GM12878 (cell line): ENCODE results near the gene PKHD1. TPM values are rescaled to one million over a fixed set of nuclear protein-coding genes. Genes with fewer than 3 reads are reported as not detected.

ENCODE experiments used
- ATAC-seq: fragments of 200-7000 bp; cut with Tn5 transposase; 3 replicates; pipeline ENCODE4 v1.9.1; 2020; ENCODE audit warnings: mild to moderate bottlenecking, moderate library complexity
- BruUV-seq: library from RNA; stranded (reverse); fragments of 400-500 nt; replicated peaks from 2 replicates; lab custom pipeline; 2021; lab: Mats Ljungman, UMichigan
- CTCF ChIA-PET: fragments of 300-600 bp; sonication (Branson Sonifier 250); formaldehyde crosslinking; extraction: SDS; loops from one replicate; lab custom pipeline; 2021; ENCODE audit warnings: inconsistent platforms; lab: Yijun Ruan, JAX
- POLR2A ChIA-PET: fragments of 350-600 bp; formaldehyde crosslinking; extraction: SDS; loops from one replicate; lab custom pipeline; 2021; ENCODE audit warnings: inconsistent platforms; lab: Charles Lee
- RAD21 ChIA-PET: fragments of 300-600 bp; sonication (Branson Sonifier 250); formaldehyde crosslinking; loops from one replicate; lab custom pipeline; 2023; ENCODE audit warnings: antibody characterized with exemption; ENCODE audit not compliant: unreplicated experiment; lab: Charles Lee
- SMC1A ChIA-PET: fragments of 300-600 bp; sonication (Branson Sonifier 250); formaldehyde crosslinking; loops from one replicate; lab custom pipeline; 2023; ENCODE audit not compliant: unreplicated experiment, uncharacterized antibody; lab: Charles Lee
- DNase-seq: peaks from one replicate; pipeline ENCODE4 v3.0.0-alpha.2; 2011; ENCODE audit warnings: low read depth, low spot score
- FAIRE-seq: peaks from 3 replicates; lab custom pipeline; 2011; peaks lifted over from hg19 to GRCh38; lab: Jason Lieb, UNC
- H2AFZ ChIP-seq: 2 replicates; pipeline ENCODE4 v1.6.0; 2011; ENCODE audit warnings: low read depth, low read length, control low read depth; ENCODE audit not compliant: control insufficient read depth
- H3K27ac ChIP-seq: 2 replicates; pipeline ENCODE4 v1.5.1; 2011; ENCODE audit warnings: control low read depth; ENCODE audit not compliant: control insufficient read depth, insufficient read depth
- H3K27me3 ChIP-seq, 2 experiments: replicated peaks in 1 of 2; 2 replicates each; pipeline versions ENCODE4 v1.6.0 to v1.6.1; 2011; ENCODE audit warnings: low read length in 1 of 2; ENCODE audit not compliant: control insufficient read depth in 2 of 2, insufficient read depth in 2 of 2
- H3K36me3 ChIP-seq, 2 experiments: 2 replicates each; pipeline ENCODE4 v1.5.1; 2011; ENCODE audit warnings: low read length in 1 of 2; ENCODE audit not compliant: control insufficient read depth in 2 of 2, insufficient read depth in 2 of 2
- H3K4me1 ChIP-seq: 2 replicates; pipeline ENCODE4 v1.6.1; 2011; ENCODE audit warnings: mild to moderate bottlenecking, low read length, moderate library complexity, mixed read lengths; ENCODE audit not compliant: control insufficient read depth, insufficient read depth
- H3K4me2 ChIP-seq: 2 replicates; pipeline ENCODE4 v1.6.0; 2011; ENCODE audit warnings: control low read depth; ENCODE audit not compliant: control insufficient read depth, insufficient read depth
- H3K4me3 ChIP-seq: fragments of 200-600 bp; sonication (generic); 2 replicates; pipeline ENCODE4 v1.5.1; 2016
- H3K79me2 ChIP-seq: 2 replicates; pipeline ENCODE4 v1.6.0; 2011; ENCODE audit warnings: low read length; ENCODE audit not compliant: control insufficient read depth, insufficient read depth
- H3K9ac ChIP-seq: 2 replicates; pipeline ENCODE4 v1.8.0; 2011; ENCODE audit warnings: low read length, control low read depth, mixed read lengths; ENCODE audit not compliant: control insufficient read depth, insufficient read depth
- H3K9me3 ChIP-seq: replicated peaks from 3 replicates; pipeline ENCODE4 v1.5.1; 2011; ENCODE audit warnings: mild to moderate bottlenecking, low read length; ENCODE audit not compliant: control insufficient read depth, insufficient read depth
- H4K20me1 ChIP-seq: 2 replicates; pipeline ENCODE4 v1.6.0; 2011; ENCODE audit not compliant: control insufficient read depth, insufficient read depth
- E2F4 ChIP-seq: IDR thresholded peaks from 2 replicates; pipeline ENCODE4 v1.6.1; 2012; ENCODE audit warnings: low read depth, low read length, improper control_type of control experiment
- FOS ChIP-seq: IDR thresholded peaks from 3 replicates; pipeline ENCODE4 v1.6.1; 2011; ENCODE audit warnings: borderline replicate concordance; ENCODE audit not compliant: insufficient read length; ENCODE audit errors: extremely low read depth
- IKZF1 ChIP-seq: fragments of 450-650 bp; conservative IDR thresholded peaks from 2 replicates; pipeline ENCODE4 v1.6.1; 2017; ENCODE audit warnings: antibody characterized with exemption, mild to moderate bottlenecking
- IRF4 ChIP-seq: IDR thresholded peaks from 2 replicates; pipeline ENCODE4 v1.6.1; 2011; ENCODE audit warnings: low read depth, low read length
- POU2F2 ChIP-seq: IDR thresholded peaks from 3 replicates; pipeline ENCODE4 v1.6.1; 2011; ENCODE audit warnings: low read depth, mild to moderate bottlenecking, low read length, borderline replicate concordance
- REST ChIP-seq: IDR thresholded peaks from 2 replicates; pipeline ENCODE4 v1.6.1; 2012; ENCODE audit warnings: mild to moderate bottlenecking, low read depth, low read length
- SPI1 ChIP-seq: IDR thresholded peaks from 2 replicates; pipeline ENCODE4 v1.6.1; 2011; ENCODE audit warnings: low read depth, mild to moderate bottlenecking, low read length, moderate library complexity, borderline replicate concordance; ENCODE audit not compliant: insufficient read depth
- STAT1 ChIP-seq: fragments of 450-650 bp; conservative IDR thresholded peaks from 2 replicates; pipeline ENCODE4 v1.6.1; 2014; ENCODE audit warnings: antibody characterized with exemption, mild to moderate bottlenecking
- WGBS: methylation state at CpG from one replicate; pipeline ENCODE4 v1.1.6; 2016; ENCODE audit warnings: low lambda C conversion rate; ENCODE audit not compliant: insufficient replicate concordance, insufficient coverage; ENCODE audit errors: missing lambda C conversion rate; 5-methylcytosine and 5-hydroxymethylcytosine counted together
- in situ Hi-C: fragments of 300-500 bp; cut with MboI; formaldehyde crosslinking; loops from 9 replicates; pipeline ENCODE4 v1.14.3; 2018; ENCODE audit warnings: mixed read lengths
- intact Hi-C: fragments of 100-400 bp; cut with micrococcal nuclease; formaldehyde crosslinking; loops from one replicate; pipeline ENCODE4 v1.14.2; 2022; ENCODE audit not compliant: unreplicated experiment
- polyA plus RNA-seq, 11 experiments: library from polyadenylated mRNA; depleted of rRNA in 4 of 11; unstranded in 6 of 11; stranded (reverse) in 5 of 11; fragments of >200 nt; fragmentation: Nextera tagmentation in 4 of 11; fragmentation: Illumina TruSeq in 1 of 11; extraction: Ambion mirVana in 4 of 11; extraction: Trizol in 1 of 11; gene quantifications; 1 replicate in 1 of 11; 2 replicates in 10 of 11; pipeline versions ENCODE4 v1.2.1 to v1.2.3, GENCODE V29; 2011 to 2016; ENCODE audit warnings: inconsistent platforms in 2 of 11, missing spikeins in 2 of 11, low read depth in 1 of 11
- total RNA-seq, 4 experiments: library from RNA; depleted of rRNA in 3 of 4; stranded (reverse); fragments of >200 nt in 3 of 4; fragmentation: Illumina TruSeq in 1 of 4; extraction: Trizol in 1 of 4; gene quantifications; 2 replicates each; pipeline versions ENCODE4 v1.2.1 to v1.2.3, GENCODE V29; 2013 to 2021

PKHD1 gene
- total and polyA plus RNA-seq, 10 of the 15 experiments (the other 5 are each of a cell fraction or from before 2014, with no cell fraction given) = under 0.01 to 0.90 (median 0.02) TPM; not detected in 1

GRCh38 chr6:51954681-51955080, 132.7 kb downstream of the PKHD1 start:
- H3K27me3 ChIP-seq = peaks cover 0 to 3% of the 10 kb centered on the region in 2 experiments; a peak in 1 of 4 replicates
- RAD21 ChIA-PET = no interaction called here
- SMC1A ChIA-PET = interaction anchor here (0.6 to 3.3 kb wide), 7 partner anchors 10 to 99 kb away, joined by 3 to 9 read pairs (median 3); no protein-coding TSS in a partner anchor
- H2AFZ ChIP-seq = no peak overlapping the region
- H3K36me3 ChIP-seq = no peaks in the 10 kb centered on the region
- no peak overlapping the region for H3K4me2 ChIP-seq
- CTCF ChIA-PET = interaction anchor here (0.6 to 2.3 kb wide), 5 partner anchors 11 to 122 kb away, joined by 3 to 7 read pairs (median 4); no protein-coding TSS in a partner anchor
- ATAC-seq (no peak), FAIRE-seq (no peak), DNase-seq (no peak)
- no peaks in the 10 kb centered on the region for H3K9me3 ChIP-seq
- H4K20me1 ChIP-seq = no peaks in the 10 kb centered on the region
- WGBS = 0% methylated on average over 3 of the region's 3 CpGs
- no peaks in the 10 kb centered on the region for H3K4me1 ChIP-seq
- no peaks in the 10 kb centered on the region for H3K79me2 ChIP-seq
- no peak overlapping the region for H3K4me3 ChIP-seq
- no TSS peak for BruUV-seq
- intact Hi-C loops = loop anchor here (10.0 kb wide), 1 partner anchor 410 kb away; no protein-coding TSS in a partner anchor
- no peak overlapping the region for H3K27ac ChIP-seq
- no peak for TF ChIP-seq POU2F2
- TF ChIP-seq FOS = no peak
- TF ChIP-seq SPI1 = no peak
- no peak for TF ChIP-seq E2F4
- TF ChIP-seq STAT1 = no peak
- no peak for TF ChIP-seq REST
- TF ChIP-seq IKZF1 = no peak
- no peak for TF ChIP-seq IRF4
- in situ Hi-C loops = no loop called here
- H3K9ac ChIP-seq = no peak overlapping the region
- POLR2A ChIA-PET = no interaction called here
